ENCODE data around the gene NABP2. TPM values are rescaled to one million over a fixed set of nuclear protein-coding genes. Genes with fewer than 3 reads are reported as not detected.

NABP2 gene
- total RNA-seq, 1 donor: 26.8 TPM

GRCh38 chr12:56220611-56221231 is 3.4 kb upstream of the NABP2 start:
- H3K4me1 ChIP-seq (ENCODE audit: insufficient read depth, low read length): peaks cover 32% of the 10 kb centered on the region
- H4K20me1 ChIP-seq (ENCODE audit: insufficient read depth, low read length): peaks cover 14% of the 10 kb centered on the region
- H3K79me2 ChIP-seq (ENCODE audit: insufficient read depth, low read length): peaks cover 49% of the 10 kb centered on the region
- DNase-seq (ENCODE audit: insufficient read length, low spot score, missing footprints): peak; percentile 89
- H3K4me3 ChIP-seq (ENCODE audit: insufficient read depth, low read length): peak overlapping the region; percentile 86
- H3K27me3 ChIP-seq (ENCODE audit: insufficient read depth, low read length): no peaks in the 10 kb centered on the region
- peaks cover 12% of the 10 kb centered on the region for H3K36me3 ChIP-seq (ENCODE audit: insufficient read depth, low read length)
- H3K9me3 ChIP-seq (ENCODE audit: low read depth, low read length): no peaks in the 10 kb centered on the region
- H3K4me2 ChIP-seq (ENCODE audit: insufficient read depth, low read length): peak overlapping the region; percentile 100
- peak overlapping the region; percentile 6 for H2AFZ ChIP-seq (ENCODE audit: low read length)
- H3K27ac ChIP-seq (ENCODE audit: low read depth, low read length): peak overlapping the region; percentile 96
- no peak for TF ChIP-seq CTCF (IDR thresholded peaks at IDR 0.05; ENCODE audit: extremely low read depth, low read depth, low read length)

- Histone ChIP-seq H3K36me3 (ENCODE audit: insufficient read depth, low read length) (peaks cover 7% of the 10 kb centered on the region), H2AFZ (ENCODE audit: low read length) (peak overlapping the region; percentile 18), H3K79me2 (ENCODE audit: insufficient read depth, low read length) (peaks cover 45% of the 10 kb centered on the region), H4K20me1 (ENCODE audit: insufficient read depth, low read length) (peaks cover 10% of the 10 kb centered on the region), H3K4me2 (ENCODE audit: insufficient read depth, low read length) (peak overlapping the region; percentile 100), H3K27ac (ENCODE audit: low read depth, low read length) (peak overlapping the region; percentile 96), H3K27me3 (ENCODE audit: insufficient read depth, low read length) (no peaks in the 10 kb centered on the region), H3K4me3 (ENCODE audit: insufficient read depth, low read length) (peak overlapping the region; percentile 86), H3K9me3 (ENCODE audit: low read depth, low read length) (no peaks in the 10 kb centered on the region), H3K4me1 (ENCODE audit: insufficient read depth, low read length) (peaks cover 32% of the 10 kb centered on the region)
- no peak for TF ChIP-seq CTCF (IDR thresholded peaks at IDR 0.05; ENCODE audit: extremely low read depth, low read depth, low read length)
- DNase-seq (ENCODE audit: insufficient read length, low spot score, missing footprints): peak; percentile 98
Measured at GRCh38 chr12:56221232-56221756, 2.8 kb upstream of the NABP2 start.

GRCh38 chr12:56221757-56222530 is 2.2 kb upstream of the NABP2 start, which contains the start of gene RNF41:
TSS of gene RNF41 (minus strand) at chr12:56221922. CDS start at chr12:56214047, 7,875 bp downstream.
- peak within 1 kb of the TSS; percentile 86 for H3K4me3 ChIP-seq (ENCODE audit: insufficient read depth, low read length)

More at GRCh38 chr12:56221757-56222530, 2.2 kb upstream of the NABP2 start, which contains the start of gene RNF41:
- H3K79me2 ChIP-seq (ENCODE audit: insufficient read depth, low read length): peaks cover 40% of the 10 kb centered on the region
- peaks cover 3% of the 10 kb centered on the region for H3K36me3 ChIP-seq (ENCODE audit: insufficient read depth, low read length)
- peaks cover 6% of the 10 kb centered on the region for H4K20me1 ChIP-seq (ENCODE audit: insufficient read depth, low read length)
- H3K27ac ChIP-seq (ENCODE audit: low read depth, low read length): peak within 1 kb of the TSS; percentile 96
- peak; percentile 98 for DNase-seq (ENCODE audit: insufficient read length, low spot score, missing footprints)
- TF ChIP-seq CTCF (IDR thresholded peaks at IDR 0.05; ENCODE audit: extremely low read depth, low read depth, low read length): peak; percentile 26
- H3K4me1 ChIP-seq (ENCODE audit: insufficient read depth, low read length): peaks cover 32% of the 10 kb centered on the region
- peak within 1 kb of the TSS; percentile 63 for H2AFZ ChIP-seq (ENCODE audit: low read length)
- no peaks in the 10 kb centered on the region for H3K9me3 ChIP-seq (ENCODE audit: low read depth, low read length)
- peak within 1 kb of the TSS; percentile 100 for H3K4me2 ChIP-seq (ENCODE audit: insufficient read depth, low read length)
- H3K27me3 ChIP-seq (ENCODE audit: insufficient read depth, low read length): no peaks in the 10 kb centered on the region
